ENCODE results near the gene CDC42EP1. TPM values are rescaled to one million over a fixed set of nuclear protein-coding genes. Genes with fewer than 3 reads are reported as not detected.

Gene CDC42EP1
- total and polyA plus RNA-seq, 2 donors (not counting 3 experiments of a cell fraction or from before 2014, with no cell fraction given) = 82.2 to 141 TPM

GRCh38 chr22:37544955-37545702, 15.2 kb upstream of the CDC42EP1 start:
- FAIRE-seq = peak; percentile 80
- Histone ChIP-seq H3K4me2 (ENCODE audit: insufficient read depth, low read length) (peak overlapping the region; percentile 68), H3K4me1 (ENCODE audit: control insufficient read depth, extremely low read depth, insufficient read depth, low read length) (peaks cover 22% of the 10 kb centered on the region), H3K9ac (replicated peaks; ENCODE audit: extremely low read depth, insufficient read depth, low read length) (peak overlapping the region; percentile 50), H3K9me1 (replicated peaks; ENCODE audit: control insufficient read depth, extremely low read depth, insufficient read depth, low read length) (no peaks in the 10 kb centered on the region), H3K36me3 (ENCODE audit: control insufficient read depth in 2 of 2, extremely low read depth in 1 of 2, insufficient read depth in 2 of 2, low read length in 2 of 2) (no peaks in the 10 kb centered on the region), H3K79me2 (ENCODE audit: control insufficient read depth, insufficient read depth, low read length) (no peaks in the 10 kb centered on the region), H3K9me3 (replicated peaks; ENCODE audit: control insufficient read depth, insufficient read depth, low read length) (no peaks in the 10 kb centered on the region), H2AFZ (ENCODE audit: low read depth, low read length) (peak overlapping the region; percentile 37), H3K27ac (ENCODE audit: insufficient read depth, low read depth, low read length) (peak overlapping the region; percentile 91), H3K4me3 (replicated peaks in 1 of 3; ENCODE audit: insufficient read depth in 1 of 3, low read depth in 1 of 3, low read length in 3 of 3) (no peak overlapping the region), H3K27me3 (ENCODE audit: control insufficient read depth in 2 of 2, insufficient read depth in 2 of 2, low read length in 2 of 2) (no peaks in the 10 kb centered on the region), H4K20me1 (replicated peaks; ENCODE audit: control insufficient read depth, extremely low read depth, insufficient read depth, low read length) (no peaks in the 10 kb centered on the region)
- TF ChIP-seq FOS (IDR thresholded peaks at IDR 0.05; ENCODE audit: borderline replicate concordance, insufficient read depth, low read length) (peak; percentile 21), MYC (IDR thresholded peaks at IDR 0.05; ENCODE audit: low read depth, low read length) (no peak), JUN (IDR thresholded peaks at IDR 0.05; ENCODE audit: borderline replicate concordance, insufficient read depth, insufficient read length, low read depth) (peak; percentile 55), POLR2A (IDR thresholded peaks at IDR 0.05; ENCODE audit: low read depth, low read length) (no peak), CTCF (IDR thresholded peaks at IDR 0.05; ENCODE audit: extremely low read depth in 1 of 2, insufficient read depth in 1 of 2, low read depth in 1 of 2, low read length in 2 of 2) (peak; percentile 88 to 91), MAX (IDR thresholded peaks at IDR 0.05; ENCODE audit: insufficient read depth, insufficient read length) (no peak), POLR2AphosphoS5 (IDR thresholded peaks at IDR 0.05; ENCODE audit: insufficient read depth, low read depth, low read length) (no peak), GATA2 (IDR thresholded peaks at IDR 0.05; ENCODE audit: insufficient read depth, insufficient read length, low read depth, low read length) (no peak)
- ChIA-PET CTCF (interaction anchor here (1.0 to 16.0 kb wide), 12 partner anchors 17 to 318 kb away, joined by 3 to 977 read pairs (median 4); partner anchors contain the start of genes CDC42EP1 and GGA1), POLR2A (interaction anchor here (1.2 to 2.6 kb wide), 4 partner anchors 18 to 47 kb away, joined by 4 to 17 read pairs (median 8); no protein-coding TSS in a partner anchor)
- BruUV-seq (replicated peaks) = no TSS peak
- peak; percentile 80 for DNase-seq (ENCODE audit: low read depth, low spot score)
- intact Hi-C loops (cut with micrococcal nuclease) (loop anchor here (1.0 kb wide), 3 partner anchors 16 to 47 kb away; no protein-coding TSS in a partner anchor), dilution Hi-C loops (cut with MboI; ENCODE audit: extremely low pct_ligation_motif_present, low sequenced_read_pairs) (no loop called here)

All from endothelial cell of umbilical vein (primary cell).